Spleen (tissue), 7 donors: ENCODE results near the gene DHRS11.

Experiments
- CTCF ChIP-seq, 11 experiments: fragments of 200-600 bp in 7 of 11; fragments of 450-650 bp in 4 of 11; sonication (generic) in 4 of 11; IDR thresholded peaks in 8 of 11; conservative IDR thresholded peaks in 3 of 11; 1 replicate in 7 of 11; 2 replicates in 4 of 11; pipeline versions ENCODE4 v1.4.0 to v1.8.0; 2016 to 2021; ENCODE audit warnings: antibody characterized with exemption in 11 of 11, inconsistent platforms in 4 of 11, mild to moderate bottlenecking in 1 of 11
- POLR2A ChIP-seq, 3 donors: fragments of 450-650 bp; IDR thresholded peaks; one replicate each; pipeline ENCODE4 v1.5.1; 2017; ENCODE audit warnings: antibody characterized with exemption in 3 of 3, mild to moderate bottlenecking in 1 of 3
- POLR2AphosphoS5 ChIP-seq, 3 donors: sonication (generic); formaldehyde crosslinking; IDR thresholded peaks; one replicate each; pipeline ENCODE4 v1.5.1; 2017; ENCODE audit warnings: antibody characterized with exemption in 3 of 3
- donor health status: DM: no; HTN: no; CAD: no; lungs with moderate emphysema.
- donor health status: DM: no; HTN: no; CAD: no.
- donor health status: DM: no; HTN: no; CAD: no.

- TF ChIP-seq CTCF (IDR thresholded peaks at IDR 0.05 in 8 of 11, conservative IDR thresholded peaks at IDR 0.05 in 3 of 11), result no peak
- TF ChIP-seq POLR2AphosphoS5 (IDR thresholded peaks at IDR 0.05), result no peak
- TF ChIP-seq POLR2A (IDR thresholded peaks at IDR 0.05), result no peak
These were observed 48.7 kb downstream of the DHRS11 start for GRCh38 chr17:36640346-36640745.
